ENCODE measurements around the gene PHC2.

DNA sequence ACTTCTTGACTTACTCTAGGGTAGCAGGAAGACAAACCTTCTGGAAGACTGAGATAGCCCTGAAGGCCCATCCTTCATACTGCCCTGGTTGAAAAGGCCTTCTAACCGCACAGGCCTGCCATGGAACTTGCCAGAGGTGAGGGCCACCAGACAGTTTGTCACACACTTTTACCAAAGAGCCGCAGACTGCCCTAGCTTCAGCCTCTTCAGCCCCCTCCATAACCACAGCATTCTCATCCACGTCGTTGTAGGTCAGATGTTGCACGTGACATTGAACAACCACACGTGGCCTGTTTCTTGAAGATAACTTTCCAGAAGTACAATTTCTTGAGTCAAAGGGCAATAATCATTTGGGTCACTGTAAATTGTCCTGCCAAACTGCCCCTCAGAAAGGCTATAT, 155.7 kb downstream of the PHC2 start:
- TF ChIP-seq SPI1 (IDR thresholded peaks at IDR 0.05; ENCODE audit: low read depth, low read length) (no peak), POLR2A (IDR thresholded peaks at IDR 0.05; ENCODE audit: low read depth, low read length) (no peak), POLR2AphosphoS5 (IDR thresholded peaks at IDR 0.05; ENCODE audit: low read depth, low read length) (no peak), TAF1 (IDR thresholded peaks at IDR 0.05; ENCODE audit: low read depth, low read length) (no peak), POU2F2 (IDR thresholded peaks at IDR 0.05; ENCODE audit: low read depth, low read length) (no peak)
